ENCODE results near the gene UBAC2. TPM values are rescaled to one million over a fixed set of nuclear protein-coding genes. Genes with fewer than 3 reads are reported as not detected.

UBAC2 gene
- total RNA-seq, 1 donor: 36.9 TPM

DNA sequence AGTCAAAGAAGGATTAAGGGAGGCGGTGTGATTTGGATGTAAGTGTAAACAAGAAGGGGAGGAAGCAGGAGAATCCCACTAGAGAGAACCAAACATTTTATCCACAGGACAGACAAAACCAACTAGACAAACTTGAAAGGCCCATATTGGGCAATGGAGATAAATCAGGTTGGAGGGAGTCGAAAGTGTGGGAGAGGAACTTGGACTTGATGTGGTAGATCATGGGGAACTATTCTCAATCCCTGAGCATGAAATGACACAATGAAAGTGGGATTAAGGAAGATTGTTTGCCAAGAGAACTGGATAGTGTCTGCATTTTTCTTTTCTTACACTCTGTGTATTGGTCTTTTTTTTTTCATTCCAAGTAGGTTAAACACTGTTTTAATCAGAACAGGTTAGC is 88.6 kb downstream of the UBAC2 start:
- TF ChIP-seq, protein P1, sequence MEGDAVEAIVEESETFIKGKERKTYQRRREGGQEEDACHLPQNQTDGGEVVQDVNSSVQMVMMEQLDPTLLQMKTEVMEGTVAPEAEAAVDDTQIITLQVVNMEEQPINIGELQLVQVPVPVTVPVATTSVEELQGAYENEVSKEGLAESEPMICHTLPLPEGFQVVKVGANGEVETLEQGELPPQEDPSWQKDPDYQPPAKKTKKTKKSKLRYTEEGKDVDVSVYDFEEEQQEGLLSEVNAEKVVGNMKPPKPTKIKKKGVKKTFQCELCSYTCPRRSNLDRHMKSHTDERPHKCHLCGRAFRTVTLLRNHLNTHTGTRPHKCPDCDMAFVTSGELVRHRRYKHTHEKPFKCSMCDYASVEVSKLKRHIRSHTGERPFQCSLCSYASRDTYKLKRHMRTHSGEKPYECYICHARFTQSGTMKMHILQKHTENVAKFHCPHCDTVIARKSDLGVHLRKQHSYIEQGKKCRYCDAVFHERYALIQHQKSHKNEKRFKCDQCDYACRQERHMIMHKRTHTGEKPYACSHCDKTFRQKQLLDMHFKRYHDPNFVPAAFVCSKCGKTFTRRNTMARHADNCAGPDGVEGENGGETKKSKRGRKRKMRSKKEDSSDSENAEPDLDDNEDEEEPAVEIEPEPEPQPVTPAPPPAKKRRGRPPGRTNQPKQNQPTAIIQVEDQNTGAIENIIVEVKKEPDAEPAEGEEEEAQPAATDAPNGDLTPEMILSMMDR (IDR thresholded peaks at IDR 0.05; ENCODE audit: extremely low read depth, low read depth, low read length): no peak
- no peak overlapping the region for H3K27ac ChIP-seq (ENCODE audit: low read depth, low read length)
- H3K4me2 ChIP-seq (ENCODE audit: insufficient read depth, low read length): no peak overlapping the region
- no peak for DNase-seq (ENCODE audit: insufficient read length, low spot score, missing footprints)
- no peaks in the 10 kb centered on the region for H3K4me1 ChIP-seq (ENCODE audit: insufficient read depth, low read length)
- H3K9me3 ChIP-seq (ENCODE audit: low read depth, low read length): no peaks in the 10 kb centered on the region
- H3K27me3 ChIP-seq (ENCODE audit: insufficient read depth, low read length): no peaks in the 10 kb centered on the region
- H4K20me1 ChIP-seq (ENCODE audit: insufficient read depth, low read length): no peaks in the 10 kb centered on the region
- no peak overlapping the region for H3K4me3 ChIP-seq (ENCODE audit: insufficient read depth, low read length)
- H2AFZ ChIP-seq (ENCODE audit: low read length): no peak overlapping the region
- H3K36me3 ChIP-seq (ENCODE audit: insufficient read depth, low read length): no peaks in the 10 kb centered on the region
- no peaks in the 10 kb centered on the region for H3K79me2 ChIP-seq (ENCODE audit: insufficient read depth, low read length)

DNA sequence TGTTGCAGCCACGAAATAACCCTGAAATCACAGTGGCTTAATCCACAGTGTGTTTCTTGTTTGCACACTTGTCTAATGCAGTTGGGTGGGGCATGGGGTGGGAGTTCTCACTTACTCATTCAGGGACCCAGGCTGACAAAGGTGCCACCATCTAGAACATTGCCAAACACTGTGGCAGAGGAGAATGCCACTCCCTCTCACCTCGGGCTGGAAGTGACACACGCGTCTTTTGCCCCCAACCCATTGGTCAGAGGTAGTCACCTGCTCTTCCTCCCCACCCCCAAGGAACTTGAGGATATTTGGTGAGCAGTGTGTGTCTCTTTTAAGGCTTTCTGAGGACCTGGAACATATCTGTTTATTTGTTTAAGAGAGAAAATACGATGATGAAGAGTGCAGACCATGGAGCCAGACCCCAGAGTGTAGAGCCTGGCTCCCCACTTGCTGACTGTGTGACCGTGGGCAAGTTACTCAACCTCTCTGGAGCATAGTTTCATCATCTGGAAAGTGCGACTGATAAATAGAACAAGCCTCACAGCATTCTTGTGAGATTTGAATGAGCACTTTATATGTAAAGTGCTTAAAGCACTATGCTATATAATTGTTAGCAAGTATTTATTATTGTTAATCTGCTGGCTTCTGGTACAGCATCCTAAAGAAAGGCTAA is 89.2 kb downstream of the UBAC2 start:
- no peak overlapping the region for H2AFZ ChIP-seq (ENCODE audit: low read length)
- no peaks in the 10 kb centered on the region for H3K4me1 ChIP-seq (ENCODE audit: insufficient read depth, low read length)
- H3K9me3 ChIP-seq (ENCODE audit: low read depth, low read length): no peaks in the 10 kb centered on the region
- no peaks in the 10 kb centered on the region for H3K27me3 ChIP-seq (ENCODE audit: insufficient read depth, low read length)
- no peak overlapping the region for H3K27ac ChIP-seq (ENCODE audit: low read depth, low read length)
- H4K20me1 ChIP-seq (ENCODE audit: insufficient read depth, low read length): no peaks in the 10 kb centered on the region
- TF ChIP-seq, protein P1 (IDR thresholded peaks at IDR 0.05; ENCODE audit: extremely low read depth, low read depth, low read length): no peak
- H3K36me3 ChIP-seq (ENCODE audit: insufficient read depth, low read length): no peaks in the 10 kb centered on the region
- H3K79me2 ChIP-seq (ENCODE audit: insufficient read depth, low read length): no peaks in the 10 kb centered on the region
- DNase-seq (ENCODE audit: insufficient read length, low spot score, missing footprints): no peak
- no peak overlapping the region for H3K4me3 ChIP-seq (ENCODE audit: insufficient read depth, low read length)
- H3K4me2 ChIP-seq (ENCODE audit: insufficient read depth, low read length): no peak overlapping the region

DNA sequence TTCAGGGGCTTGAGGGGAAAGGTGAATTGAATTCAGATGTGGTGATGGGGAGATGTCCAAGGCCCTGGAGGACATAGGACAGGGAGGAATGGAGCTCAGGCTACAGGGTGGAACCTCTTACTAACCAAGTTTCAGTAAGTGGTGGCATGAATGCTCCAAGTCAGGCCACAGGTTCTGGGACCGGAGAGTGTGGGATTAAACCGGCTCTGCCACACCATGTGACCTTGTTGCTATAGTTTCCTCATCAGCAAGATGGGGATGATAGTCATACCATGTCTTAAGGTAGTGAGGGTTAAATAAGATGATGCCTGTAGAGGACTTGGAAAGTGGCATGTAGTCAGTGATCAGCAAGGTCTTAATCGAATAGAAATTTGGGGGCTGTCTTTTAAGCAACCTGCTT is 90.2 kb downstream of the UBAC2 start:
- Histone ChIP-seq H3K4me2 (ENCODE audit: insufficient read depth, low read length) (no peak overlapping the region), H3K4me1 (ENCODE audit: insufficient read depth, low read length) (peaks cover under 1% of the 10 kb centered on the region), H3K36me3 (ENCODE audit: insufficient read depth, low read length) (no peaks in the 10 kb centered on the region), H2AFZ (ENCODE audit: low read length) (no peak overlapping the region), H4K20me1 (ENCODE audit: insufficient read depth, low read length) (no peaks in the 10 kb centered on the region), H3K4me3 (ENCODE audit: insufficient read depth, low read length) (no peak overlapping the region), H3K27ac (ENCODE audit: low read depth, low read length) (no peak overlapping the region), H3K9me3 (ENCODE audit: low read depth, low read length) (no peaks in the 10 kb centered on the region), H3K79me2 (ENCODE audit: insufficient read depth, low read length) (no peaks in the 10 kb centered on the region), H3K27me3 (ENCODE audit: insufficient read depth, low read length) (no peaks in the 10 kb centered on the region)
- DNase-seq (ENCODE audit: insufficient read length, low spot score, missing footprints): no peak
- TF ChIP-seq, protein P1 (IDR thresholded peaks at IDR 0.05; ENCODE audit: extremely low read depth, low read depth, low read length): no peak

DNA sequence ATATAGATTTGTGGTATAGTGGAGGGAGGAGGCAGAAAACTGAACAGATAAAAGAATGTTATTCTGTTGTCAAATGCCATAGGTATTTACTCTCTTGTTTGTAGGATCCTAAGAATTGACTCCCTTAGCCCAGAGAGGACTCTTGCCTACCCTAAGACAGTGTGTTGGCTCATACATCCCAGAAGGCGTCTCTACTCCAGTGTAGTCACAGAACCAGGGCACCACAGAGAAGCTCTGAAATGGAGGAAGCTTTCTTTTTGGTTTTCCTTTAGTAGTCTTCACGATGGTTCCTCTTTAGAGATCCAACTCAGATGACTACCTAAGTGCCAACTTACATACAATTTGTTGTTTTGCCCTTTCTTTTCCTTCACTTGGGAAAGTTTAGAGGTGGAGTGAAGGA is 92.5 kb downstream of the UBAC2 start:
- Histone ChIP-seq H4K20me1 (ENCODE audit: insufficient read depth, low read length) (no peaks in the 10 kb centered on the region), H3K36me3 (ENCODE audit: insufficient read depth, low read length) (no peaks in the 10 kb centered on the region), H3K27ac (ENCODE audit: low read depth, low read length) (no peak overlapping the region), H2AFZ (ENCODE audit: low read length) (no peak overlapping the region), H3K9me3 (ENCODE audit: low read depth, low read length) (no peaks in the 10 kb centered on the region), H3K79me2 (ENCODE audit: insufficient read depth, low read length) (no peaks in the 10 kb centered on the region), H3K4me2 (ENCODE audit: insufficient read depth, low read length) (no peak overlapping the region), H3K4me1 (ENCODE audit: insufficient read depth, low read length) (peaks cover 16% of the 10 kb centered on the region), H3K4me3 (ENCODE audit: insufficient read depth, low read length) (no peak overlapping the region), H3K27me3 (ENCODE audit: insufficient read depth, low read length) (no peaks in the 10 kb centered on the region)
- no peak for DNase-seq (ENCODE audit: insufficient read length, low spot score, missing footprints)
- TF ChIP-seq, protein P1 (IDR thresholded peaks at IDR 0.05; ENCODE audit: extremely low read depth, low read depth, low read length): no peak

All from osteoblast (primary cell).